ENCODE measurements around the gene HADH.

GRCh38 chr4:108037884-108038283 is 48.2 kb downstream of the HADH start:
- TF ChIP-seq EZH2 (IDR thresholded peaks at IDR 0.05; ENCODE audit: insufficient read depth, poor library complexity, severe bottlenecking) = no peak
- no peak for TF ChIP-seq EZH2phosphoT487 (IDR thresholded peaks at IDR 0.05; ENCODE audit: insufficient read depth, low read depth)
